Measurements from ENCODE around the gene FBXL4.

- TF ChIP-seq CTCF (IDR thresholded peaks at IDR 0.05; ENCODE audit: low read depth, low read length, poor library complexity, severe bottlenecking), result no peak
- no peak for TF ChIP-seq EZH2phosphoT487 (IDR thresholded peaks at IDR 0.05; ENCODE audit: borderline replicate concordance, low read length)
Measured at GRCh38 chr6:98836025-98836961, 111.5 kb downstream of the FBXL4 start.
